HCEC 1CT (cell line): ENCODE measurements around the gene MT1M.
"Not testable (repeated sequence)": the region's sequence is repeated elsewhere in the genome, so short reads cannot be mapped to it uniquely, and the experiment has no call there.

Experiments used
- DNase-seq: peaks from one replicate; pipeline ENCODE4 v3.0.0-alpha.2; 2017

Gene MT1M

GRCh38 chr16:56608876-56609462 lies 23.5 kb upstream of the MT1M start:
- DNase-seq, result no peak

GRCh38 chr16:56609463-56609921 lies 23.0 kb upstream of the MT1M start:
- DNase-seq, result peak; percentile 80

GRCh38 chr16:56610017-56610608 lies 22.3 kb upstream of the MT1M start:
- peak; percentile 89 for DNase-seq

- DNase-seq, result peak; percentile 66
Measured at GRCh38 chr16:56610609-56611111, 21.8 kb upstream of the MT1M start.

GRCh38 chr16:56611281-56611833 lies 21.1 kb upstream of the MT1M start:
- peak; percentile 63 for DNase-seq

GRCh38 chr16:56613706-56614105 lies 18.8 kb upstream of the MT1M start:
- no peak for DNase-seq

- DNase-seq, result peak; percentile 83
Measured at GRCh38 chr16:56614549-56614991, 17.9 kb upstream of the MT1M start.

GRCh38 chr16:56615353-56615752 lies 17.1 kb upstream of the MT1M start:
- peak; percentile 76 for DNase-seq

- DNase-seq, result no peak
Measured at GRCh38 chr16:56616608-56617211, 15.7 kb upstream of the MT1M start.

- DNase-seq, result peak; percentile 81
Measured at GRCh38 chr16:56617212-56618085, 15.0 kb upstream of the MT1M start.

- DNase-seq, result no peak
Measured at GRCh38 chr16:56618138-56618537, 14.3 kb upstream of the MT1M start.

GRCh38 chr16:56620339-56620897 lies 12.0 kb upstream of the MT1M start:
- DNase-seq, result no peak

- DNase-seq, result not testable (repeated sequence)
Measured at GRCh38 chr16:56621665-56622445, 10.6 kb upstream of the MT1M start.

GRCh38 chr16:56623184-56623583 lies 9.3 kb upstream of the MT1M start:
- not testable (repeated sequence) for DNase-seq

GRCh38 chr16:56623637-56624036 lies 8.8 kb upstream of the MT1M start:
- DNase-seq, result no peak

- peak; percentile 85 for DNase-seq
Measured at GRCh38 chr16:56625140-56625942, 7.1 kb upstream of the MT1M start, which contains the start of gene MT1E. Gene MT1E (plus strand): TSS chr16:56625781. CDS start chr16:56625852, 71 bp downstream.

GRCh38 chr16:56625943-56626654 lies 6.4 kb upstream of the MT1M start:
- peak; percentile 81 for DNase-seq

- DNase-seq, result no peak
Measured at GRCh38 chr16:56626685-56627084, 5.8 kb upstream of the MT1M start.

- DNase-seq, result peak; percentile 23
Measured at GRCh38 chr16:56628486-56629350, 3.7 kb upstream of the MT1M start.
